ENCODE results near the gene MYH3. TPM values are rescaled to one million over a fixed set of nuclear protein-coding genes. Genes with fewer than 3 reads are reported as not detected.

MYH3 gene
- total and polyA plus RNA-seq, 10 donors, result 2.2 to 9.0 (median 4.9) TPM

- peak; percentile 84 for DNase-seq
- Histone ChIP-seq H3K27ac (no peak overlapping the region), H3K27me3 (replicated peaks in 1 of 7) (no peaks in the 10 kb centered on the region), H3K4me3 (no peak overlapping the region), H3K4me1 (peaks cover 0 to 5% (median 0%) of the 10 kb centered on the region in 6 donors), H3K9me3 (no peaks in the 10 kb centered on the region), H3K36me3 (peaks cover 0 to 59% (median 10%) of the 10 kb centered on the region in 6 donors)
- TF ChIP-seq, protein P1, sequence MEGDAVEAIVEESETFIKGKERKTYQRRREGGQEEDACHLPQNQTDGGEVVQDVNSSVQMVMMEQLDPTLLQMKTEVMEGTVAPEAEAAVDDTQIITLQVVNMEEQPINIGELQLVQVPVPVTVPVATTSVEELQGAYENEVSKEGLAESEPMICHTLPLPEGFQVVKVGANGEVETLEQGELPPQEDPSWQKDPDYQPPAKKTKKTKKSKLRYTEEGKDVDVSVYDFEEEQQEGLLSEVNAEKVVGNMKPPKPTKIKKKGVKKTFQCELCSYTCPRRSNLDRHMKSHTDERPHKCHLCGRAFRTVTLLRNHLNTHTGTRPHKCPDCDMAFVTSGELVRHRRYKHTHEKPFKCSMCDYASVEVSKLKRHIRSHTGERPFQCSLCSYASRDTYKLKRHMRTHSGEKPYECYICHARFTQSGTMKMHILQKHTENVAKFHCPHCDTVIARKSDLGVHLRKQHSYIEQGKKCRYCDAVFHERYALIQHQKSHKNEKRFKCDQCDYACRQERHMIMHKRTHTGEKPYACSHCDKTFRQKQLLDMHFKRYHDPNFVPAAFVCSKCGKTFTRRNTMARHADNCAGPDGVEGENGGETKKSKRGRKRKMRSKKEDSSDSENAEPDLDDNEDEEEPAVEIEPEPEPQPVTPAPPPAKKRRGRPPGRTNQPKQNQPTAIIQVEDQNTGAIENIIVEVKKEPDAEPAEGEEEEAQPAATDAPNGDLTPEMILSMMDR (IDR thresholded peaks at IDR 0.05 in 8 of 11, conservative IDR thresholded peaks at IDR 0.05 in 3 of 11), result peak; percentile 64 to 92 (median 83)
- TF ChIP-seq POLR2A (IDR thresholded peaks at IDR 0.05), result no peak
- intact Hi-C loops (cut with DNase I; ENCODE audit: low total_unique reads), result loop anchor here (1.0 kb wide), 1 partner anchor 198 kb away; no protein-coding TSS in a partner anchor
- 47 to 55% (median 49%) methylated on average over 8 of the region's 8 CpGs for WGBS, 5 donors
Measured at GRCh38 chr17:10646392-10646990, 10.6 kb downstream of the MYH3 start.

DNA sequence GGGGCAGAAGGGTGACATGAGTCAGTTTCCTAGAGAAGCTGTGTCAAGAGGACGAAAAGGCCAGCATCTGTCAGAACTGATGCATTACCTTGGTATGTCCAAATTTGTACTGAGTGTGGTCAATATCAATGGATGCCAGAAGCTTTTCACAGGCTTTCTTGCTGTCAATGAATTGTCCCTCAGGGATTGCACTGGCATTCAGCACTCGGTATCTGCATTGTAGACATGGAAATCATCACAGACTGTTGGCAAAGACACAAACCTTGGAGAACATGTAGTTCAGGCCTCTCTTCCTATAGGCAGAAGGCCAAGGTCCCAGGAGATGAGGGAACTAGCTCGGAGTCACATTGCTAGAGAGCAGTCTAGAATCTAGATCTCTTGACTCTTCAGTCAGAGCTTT is 16.6 kb downstream of the MYH3 start:
- WGBS, 5 donors, result 59 to 74% (median 72%) methylated on average over 3 of the region's 3 CpGs
- no peaks in the 10 kb centered on the region for H3K27me3 ChIP-seq (replicated peaks in 1 of 7)
- H3K4me1 ChIP-seq, result no peaks in the 10 kb centered on the region
- H3K36me3 ChIP-seq, result peaks cover 0 to 87% (median 36%) of the 10 kb centered on the region in 6 donors
- H3K4me3 ChIP-seq, result no peak overlapping the region
- intact Hi-C loops (cut with DNase I; ENCODE audit: low total_unique reads), result no loop called here
- no peaks in the 10 kb centered on the region for H3K9me3 ChIP-seq
- TF ChIP-seq, protein P1 (IDR thresholded peaks at IDR 0.05 in 8 of 11, conservative IDR thresholded peaks at IDR 0.05 in 3 of 11), result no peak
- TF ChIP-seq POLR2AphosphoS5 (IDR thresholded peaks at IDR 0.05), result no peak
- no peak for TF ChIP-seq POLR2A (IDR thresholded peaks at IDR 0.05)
- no peak overlapping the region for H3K27ac ChIP-seq
- DNase-seq, result no peak

DNA sequence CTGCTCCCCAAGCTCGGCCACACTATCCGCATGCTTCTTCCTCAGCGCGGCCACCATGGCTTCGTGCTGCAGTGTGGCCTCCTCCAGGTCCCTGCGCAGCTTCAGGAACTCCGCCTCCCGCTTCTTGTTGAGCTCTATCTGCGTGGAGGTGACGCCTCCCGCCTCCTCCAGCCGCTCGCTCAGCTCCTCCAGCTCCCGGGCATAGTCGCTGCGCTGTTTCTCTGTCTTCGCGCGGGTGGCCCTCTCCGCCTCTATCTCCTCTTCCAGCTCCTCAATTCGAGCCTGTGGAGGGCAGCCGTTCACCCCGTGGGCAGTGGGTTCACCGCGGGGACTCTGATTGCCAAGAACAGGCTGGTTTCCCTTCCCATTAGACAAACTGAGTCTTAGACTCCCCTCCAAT is 19.0 kb downstream of the MYH3 start:
- H3K36me3 ChIP-seq, result peaks cover 0 to 85% (median 32%) of the 10 kb centered on the region in 6 donors
- WGBS, 5 donors, result 91 to 95% (median 93%) methylated on average over 25 of the region's 25 CpGs
- H3K9me3 ChIP-seq, result no peaks in the 10 kb centered on the region
- H3K27ac ChIP-seq, result no peak overlapping the region
- intact Hi-C loops (cut with DNase I; ENCODE audit: low total_unique reads), result no loop called here
- no peak overlapping the region for H3K4me3 ChIP-seq
- no peaks in the 10 kb centered on the region for H3K27me3 ChIP-seq (replicated peaks in 1 of 7)
- peak; percentile 47 for DNase-seq
- H3K4me1 ChIP-seq, result peaks cover 0 to 11% (median 0%) of the 10 kb centered on the region in 6 donors
- TF ChIP-seq POLR2AphosphoS5 (IDR thresholded peaks at IDR 0.05) (no peak), POLR2A (IDR thresholded peaks at IDR 0.05) (no peak)
- TF ChIP-seq, protein P1 (IDR thresholded peaks at IDR 0.05 in 8 of 11, conservative IDR thresholded peaks at IDR 0.05 in 3 of 11), result no peak

DNA sequence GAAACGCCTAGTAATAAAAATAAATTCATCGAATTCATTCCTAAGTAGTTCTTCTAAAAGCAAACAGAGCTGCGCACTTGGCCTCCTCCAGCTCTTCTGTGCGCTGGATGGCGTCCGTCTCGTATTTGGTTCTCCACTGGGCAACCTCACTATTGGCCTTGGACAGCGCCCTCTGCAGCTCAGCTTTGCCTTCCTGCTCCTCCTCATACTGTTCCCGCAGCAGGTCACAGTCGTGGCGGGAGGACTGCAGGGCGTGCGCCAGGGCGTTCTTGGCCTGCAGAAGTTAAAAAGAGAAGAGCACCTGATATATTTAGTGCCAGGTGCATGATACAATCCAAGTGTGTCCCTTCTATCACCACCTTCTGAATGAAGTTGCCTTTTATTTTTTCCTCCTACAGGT is 21.8 kb downstream of the MYH3 start:
- intact Hi-C loops (cut with DNase I; ENCODE audit: low total_unique reads), result no loop called here
- TF ChIP-seq, protein P1 (IDR thresholded peaks at IDR 0.05 in 8 of 11, conservative IDR thresholded peaks at IDR 0.05 in 3 of 11), result no peak
- peak; percentile 58 for DNase-seq
- Histone ChIP-seq H3K27me3 (replicated peaks in 1 of 7) (no peaks in the 10 kb centered on the region), H3K4me3 (no peak overlapping the region), H3K36me3 (peaks cover 0 to 73% (median 22%) of the 10 kb centered on the region in 6 donors), H3K4me1 (peaks cover 0 to 12% (median 0%) of the 10 kb centered on the region in 6 donors), H3K9me3 (no peaks in the 10 kb centered on the region), H3K27ac (no peak overlapping the region)
- 91 to 94% (median 94%) methylated on average over 14 of the region's 14 CpGs for WGBS, 5 donors

Measured in spleen (tissue), 11 donors.